OCI-LY1 (cell line): ENCODE data around the gene CYP2W1.
"Not testable (repeated sequence)": the region's sequence is repeated elsewhere in the genome, so short reads cannot be mapped to it uniquely, and the experiment has no call there.

Source experiments
- H2AFZ ChIP-seq: fragments of 200-600 bp; sonication (generic), shearing (Covaris generic); 2 replicates; pipeline ENCODE4 v1.6.0; 2014; ENCODE audit warnings: antibody characterized with exemption, mild to moderate bottlenecking, low read length
- H3F3A ChIP-seq: fragments of 200-600 bp; sonication (generic), shearing (Covaris generic); 2 replicates; pipeline ENCODE4 v1.6.0; 2014; ENCODE audit warnings: mild to moderate bottlenecking, antibody characterized with exemption, low read length, moderate library complexity; ENCODE audit not compliant: insufficient read depth
- H3K27ac ChIP-seq: fragments of 200-600 bp; sonication (generic); 2 replicates; pipeline ENCODE4 v1.5.1; 2014; ENCODE audit warnings: low read length, mixed run types, mild to moderate bottlenecking, low read depth; ENCODE audit not compliant: poor library complexity, severe bottlenecking
- H3K27me3 ChIP-seq: fragments of 200-600 bp; sonication (generic); 2 replicates; pipeline ENCODE4 v1.6.0; 2014; ENCODE audit warnings: antibody characterized with exemption, mild to moderate bottlenecking, low read length, moderate library complexity; ENCODE audit not compliant: insufficient read depth
- H3K36me3 ChIP-seq: fragments of 200-600 bp; sonication (generic); 2 replicates; pipeline ENCODE4 v1.6.1; 2014; ENCODE audit warnings: mild to moderate bottlenecking, antibody characterized with exemption, low read length, moderate library complexity, mixed read lengths; ENCODE audit not compliant: insufficient read depth
- H3K4me1 ChIP-seq: fragments of 200-600 bp; sonication (generic); 2 replicates; pipeline ENCODE4 v1.5.1; 2014; ENCODE audit warnings: mild to moderate bottlenecking, low read length, moderate library complexity; ENCODE audit not compliant: insufficient read depth, severe bottlenecking
- H3K4me2 ChIP-seq: fragments of 200-600 bp; sonication (generic), shearing (Covaris generic); 2 replicates; pipeline ENCODE4 v1.6.1; 2014; ENCODE audit warnings: low read length
- H3K4me3 ChIP-seq: fragments of 200-600 bp; sonication (generic); 2 replicates; pipeline ENCODE4 v1.5.1; 2014; ENCODE audit warnings: low read length, low read depth, mild to moderate bottlenecking, mixed read lengths; ENCODE audit not compliant: poor library complexity, severe bottlenecking
- H3K79me2 ChIP-seq: fragments of 200-600 bp; shearing (Covaris generic); 2 replicates; pipeline ENCODE4 v1.6.1; 2016; ENCODE audit warnings: mixed run types, low read length, mixed read lengths; ENCODE audit not compliant: insufficient read depth
- H3K9ac ChIP-seq: fragments of 200-600 bp; sonication (generic), shearing (Covaris generic); 2 replicates; pipeline ENCODE4 v1.6.1; 2014; ENCODE audit warnings: mild to moderate bottlenecking, low read length, mixed read lengths
- H3K9me2 ChIP-seq: fragments of 200-600 bp; sonication (generic), shearing (Covaris generic); 2 replicates; pipeline ENCODE4 v1.6.1; 2014; ENCODE audit warnings: low read depth, mild to moderate bottlenecking, low read length, mixed read lengths
- H3K9me3 ChIP-seq: fragments of 200-600 bp; shearing (Covaris generic); 2 replicates; pipeline ENCODE4 v1.6.1; 2014; ENCODE audit warnings: low read length, mixed read lengths
- H4K20me1 ChIP-seq: fragments of 200-600 bp; sonication (generic), shearing (Covaris generic); 2 replicates; pipeline ENCODE4 v1.6.0; 2016; ENCODE audit warnings: mild to moderate bottlenecking, low read length; ENCODE audit not compliant: insufficient read depth
- CTCF ChIP-seq: fragments of 200-600 bp; sonication (generic), shearing (Covaris generic); IDR thresholded peaks from 2 replicates; pipeline ENCODE4 v1.5.1; 2017; ENCODE audit warnings: mild to moderate bottlenecking, antibody characterized with exemption, low read length, moderate library complexity, mixed read lengths
- EZH2 ChIP-seq: fragments of 200-600 bp; sonication (generic), shearing (Covaris generic); IDR thresholded peaks from 2 replicates; pipeline ENCODE4 v1.8.0; 2017; ENCODE audit warnings: borderline replicate concordance, mixed run types, mild to moderate bottlenecking, antibody characterized with exemption, low read length, moderate library complexity, mixed read lengths

The CYP2W1 gene

DNA sequence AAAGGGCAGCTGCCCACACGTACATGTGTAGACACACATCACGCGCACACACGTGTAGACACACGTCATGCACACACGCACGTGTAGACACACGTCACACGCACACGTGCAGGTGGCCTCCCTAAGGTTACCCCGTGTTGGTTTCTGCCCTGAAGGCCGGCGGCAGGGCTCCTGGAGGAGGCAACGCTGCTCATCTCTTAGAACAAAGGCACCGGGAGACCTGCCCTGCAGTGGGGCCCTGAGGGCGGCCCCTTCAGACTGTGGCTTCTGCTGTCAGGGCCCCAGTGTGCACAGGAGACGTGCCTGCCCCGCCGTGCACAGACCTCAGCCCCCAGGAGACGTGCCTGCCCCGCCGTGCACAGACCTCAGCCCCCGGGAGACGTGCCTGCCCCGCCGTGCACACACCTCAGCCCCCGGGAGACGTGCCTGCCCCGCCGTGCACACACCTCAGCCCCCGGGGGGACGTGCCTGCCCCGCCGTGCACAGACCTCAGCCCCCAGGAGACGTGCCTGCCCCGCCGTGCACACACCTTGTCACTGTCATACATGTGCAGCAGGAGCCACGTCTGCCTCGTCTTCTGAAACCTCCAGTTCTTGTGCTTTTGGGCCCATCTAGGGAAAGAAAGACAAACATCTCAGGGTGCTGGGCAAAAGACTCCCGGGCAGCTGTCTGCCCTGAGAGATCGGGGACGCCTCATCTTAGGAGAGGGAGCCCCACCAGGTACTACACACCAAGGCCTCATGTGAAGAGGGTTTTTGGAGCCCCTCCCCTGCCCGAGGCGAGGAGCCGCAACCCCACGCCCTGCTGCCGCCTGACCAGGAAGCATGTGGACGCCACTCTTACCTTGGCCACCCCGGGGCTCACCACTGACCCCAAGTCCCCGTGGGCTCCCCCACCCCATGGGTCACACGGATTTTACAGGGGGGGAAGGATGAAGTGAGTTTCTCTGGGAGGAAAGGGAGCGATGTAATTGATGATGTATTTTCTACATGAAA, 17.3 kb downstream of the CYP2W1 start:
- Histone ChIP-seq H3K9ac (peak overlapping the region; percentile 37; the same call in 1 of the 2 replicates), H3K36me3 (peaks cover 5% of the 10 kb centered on the region; the same call in 1 of the 2 replicates), H3K27me3 (no peaks in the 10 kb centered on the region), H3K9me2 (no peaks in the 10 kb centered on the region), H3F3A (no peaks in the 10 kb centered on the region; the same call in 1 of the 2 replicates), H3K79me2 (no peaks in the 10 kb centered on the region), H4K20me1 (no peaks in the 10 kb centered on the region), H3K4me3 (peak overlapping the region; percentile 9), H3K9me3 (no peaks in the 10 kb centered on the region), H3K27ac (peak overlapping the region; percentile 89), H3K4me2 (peak overlapping the region; percentile 26; the same call in 1 of the 2 replicates), H3K4me1 (peaks cover 71% of the 10 kb centered on the region), H2AFZ (no peak overlapping the region)
- TF ChIP-seq CTCF (no peak), EZH2 (no peak)

GRCh38 chr7:1001069-1001770, 18.2 kb downstream of the CYP2W1 start:
- not testable (repeated sequence) for H3K9me3 ChIP-seq, H3K4me3 ChIP-seq, H3K79me2 ChIP-seq, H3F3A ChIP-seq, H3K36me3 ChIP-seq, H4K20me1 ChIP-seq, H3K4me2 ChIP-seq, H3K9me2 ChIP-seq, H3K27me3 ChIP-seq, H2AFZ ChIP-seq
- Histone ChIP-seq H3K4me1 (peaks cover 61% of the 10 kb centered on the region), H3K27ac (peak overlapping the region; percentile 89), H3K9ac (peak overlapping the region; percentile 37; the same call in 1 of the 2 replicates)

DNA sequence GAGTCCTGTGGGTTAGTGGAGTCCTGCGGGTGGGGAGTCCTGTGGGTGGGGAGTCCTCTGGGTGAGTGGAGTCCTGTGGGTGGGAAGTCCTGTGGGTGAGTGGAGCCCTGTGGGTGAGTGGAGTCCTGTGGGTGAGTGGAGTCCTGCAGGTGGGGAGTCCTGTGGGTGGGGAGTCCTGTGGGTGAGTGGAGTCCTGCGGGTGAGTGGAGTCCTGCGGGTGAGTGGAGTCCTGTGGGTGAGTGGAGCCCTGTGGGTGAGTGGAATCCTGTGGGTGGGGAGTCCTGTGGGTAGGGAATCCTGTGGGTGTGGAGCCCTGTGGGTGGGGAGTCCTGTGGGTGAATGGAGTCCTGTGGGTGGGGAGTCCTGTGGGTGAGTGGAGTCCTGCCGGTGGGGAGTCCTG, 19.0 kb downstream of the CYP2W1 start:
- H3K9ac ChIP-seq, H4K20me1 ChIP-seq, H3K9me3 ChIP-seq, H3F3A ChIP-seq, H2AFZ ChIP-seq, H3K4me3 ChIP-seq, H3K9me2 ChIP-seq, H3K4me2 ChIP-seq, H3K79me2 ChIP-seq, H3K36me3 ChIP-seq, H3K27me3 ChIP-seq: not testable (repeated sequence)
- H3K4me1 ChIP-seq: peaks cover 53% of the 10 kb centered on the region
- H3K27ac ChIP-seq: peak overlapping the region; percentile 11

- H3F3A ChIP-seq, H2AFZ ChIP-seq, H3K79me2 ChIP-seq, H3K4me3 ChIP-seq, H3K9me3 ChIP-seq, H4K20me1 ChIP-seq, H3K4me2 ChIP-seq, H3K9ac ChIP-seq, H3K9me2 ChIP-seq, H3K27me3 ChIP-seq, H3K36me3 ChIP-seq: not testable (repeated sequence)
- H3K4me1 ChIP-seq: peaks cover 49% of the 10 kb centered on the region
- peak overlapping the region; percentile 11 for H3K27ac ChIP-seq
Measured at GRCh38 chr7:1002445-1002844, 19.5 kb downstream of the CYP2W1 start.
